Left cardiac atrium (tissue), 4 donors: ENCODE results near the gene CWF19L1. TPM values are rescaled to one million over a fixed set of nuclear protein-coding genes. Genes with fewer than 3 reads are reported as not detected.
A peak's percentile ranks its signal among the peaks of the same experiment; 100 is the strongest.

Experiments used
- ATAC-seq, 2 donors: fragments of 200-7000 bp; cut with Tn5 transposase; one replicate each; pipeline ENCODE4 v1.9.1; 2020; ENCODE audit warnings: mild to moderate bottlenecking in 2 of 2, moderate library complexity in 2 of 2
- DNase-seq: peaks from one replicate; pipeline ENCODE4 v3.0.0-alpha.2; 2020
- intact Hi-C, 2 donors: fragments of 100-400 bp; cut with DNase I; formaldehyde crosslinking; loops; one replicate each; pipeline versions ENCODE4 v1.14.1 to v1.15.1; 2022 to 2023
- total RNA-seq, 2 donors: library from RNA; stranded (reverse); fragmentation: NEBNext Ultra II Directional; extraction: Animal tissue kit (Norgen Biotek cat#: 25700); gene quantifications; one replicate each; pipeline ENCODE4 v1.2.1, GENCODE V29; 2021
- donor health status: DM: no; HTN: yes; CAD: no.
- donor health status: DM: no; HTN: yes; CAD: no; lungs with severe emphysema.
- donor health status: DM: yes; HTN: yes; CAD: no.
- donor health status: Dilated cardiomyopathy.

The CWF19L1 gene
- total RNA-seq, 2 donors from 2014 or later, result 12.8 to 14.2 TPM

- intact Hi-C loops, result no loop called here
- ATAC-seq (peak; percentile 99), DNase-seq (peak; percentile 94)
Observed at GRCh38 chr10:100185364-100186252, 81.8 kb downstream of the CWF19L1 start, which contains the start of gene ERLIN1. Gene ERLIN1 (minus strand): TSS chr10:100186029. CDS start chr10:100185626, 403 bp downstream.

- ATAC-seq (no peak), DNase-seq (no peak)
- intact Hi-C loops, result no loop called here
Observed at GRCh38 chr10:100184840-100185239, 82.6 kb downstream of the CWF19L1 start.

- intact Hi-C loops, result no loop called here
- no peak for ATAC-seq
Observed at GRCh38 chr10:100184426-100184825, 83.0 kb downstream of the CWF19L1 start.

GRCh38 chr10:100183481-100183880 is 84.0 kb downstream of the CWF19L1 start:
- DNase-seq (no peak), ATAC-seq (no peak)
- intact Hi-C loops, result no loop called here

More at GRCh38 chr10:100184426-100184825, 83.0 kb downstream of the CWF19L1 start:
- DNase-seq, result no peak

- intact Hi-C loops, result no loop called here
Observed at GRCh38 chr10:100182908-100183307, 84.5 kb downstream of the CWF19L1 start.

More at GRCh38 chr10:100182908-100183307, 84.5 kb downstream of the CWF19L1 start:
- no peak for DNase-seq
- ATAC-seq, result no peak

Other genes with a start within 250 kb of the CWF19L1 start
- not detected for gene CPN1, start 185.8 kb downstream of the CWF19L1 start, total RNA-seq
- gene ERLIN1, start 81.6 kb downstream of the CWF19L1 start, total RNA-seq, result 10 to 100 TPM; 12.4 to 13.5 TPM
- 10 to 100 TPM; 10.4 to 13.5 TPM for gene CHUK, start 38.0 kb downstream of the CWF19L1 start, total RNA-seq
- gene BLOC1S2, start 19.0 kb upstream of the CWF19L1 start, total RNA-seq, result 10 to 100 TPM; 19.9 to 23.6 TPM
- gene PKD2L1, start 62.6 kb upstream of the CWF19L1 start, total RNA-seq, result under 1 TPM in 1 of 2 donors, not detected in 1; 0.44 TPM
- 100 to 1,000 TPM; 197 to 969 TPM for gene SCD, start 79.6 kb upstream of the CWF19L1 start, total RNA-seq
- not detected for gene WNT8B, start 195.4 kb upstream of the CWF19L1 start, total RNA-seq